HepG2 (cell line): Measurements from ENCODE around the gene CMTM2. TPM values are rescaled to one million over a fixed set of nuclear protein-coding genes. Genes with fewer than 3 reads are reported as not detected.

Source experiments
- ADNP ChIP-seq: sonication (generic); formaldehyde crosslinking; IDR thresholded peaks from 2 replicates; pipeline ENCODE4 v1.4.0; 2020; ENCODE audit warnings: missing genetic modification reagents
- GMEB2 ChIP-seq: IDR thresholded peaks from 2 replicates; pipeline ENCODE4 v1.6.1; 2016; ENCODE audit warnings: missing biosample characterization, missing genetic modification reagents, low read depth
- HMGA1 ChIP-seq: sonication (generic); formaldehyde crosslinking; conservative IDR thresholded peaks from 2 replicates; pipeline ENCODE4 v1.4.0; 2020; ENCODE audit warnings: missing genetic modification reagents
- IRF2 ChIP-seq: IDR thresholded peaks from 2 replicates; pipeline ENCODE4 v1.6.1; 2018; ENCODE audit warnings: missing genetic modification reagents, missing compliant biosample characterization
- ISL2 ChIP-seq: sonication (generic); formaldehyde crosslinking; IDR thresholded peaks from 2 replicates; pipeline ENCODE4 v1.5.0; 2020; ENCODE audit warnings: missing genetic modification reagents
- NFYC ChIP-seq: IDR thresholded peaks from 2 replicates; pipeline ENCODE4 v1.6.1; 2016; ENCODE audit warnings: missing genetic modification reagents, missing compliant biosample characterization
- SUZ12 ChIP-seq: fragments of 150-350 bp; IDR thresholded peaks from 2 replicates; pipeline ENCODE4 v1.6.1; 2014; ENCODE audit warnings: low read depth, low read length
- ZBED4 ChIP-seq: sonication (generic); formaldehyde crosslinking; IDR thresholded peaks from 2 replicates; pipeline ENCODE4 v1.4.0; 2020; ENCODE audit warnings: missing genetic modification reagents, borderline replicate concordance
- ZBTB33 ChIP-seq: sonication (generic); formaldehyde crosslinking; IDR thresholded peaks from 2 replicates; pipeline ENCODE4 v1.4.0; 2020; ENCODE audit warnings: missing genetic modification reagents
- ZC3H4 ChIP-seq: sonication (generic); formaldehyde crosslinking; IDR thresholded peaks from 2 replicates; pipeline ENCODE4 v1.4.0; 2020; ENCODE audit warnings: missing genetic modification reagents, borderline replicate concordance
- ZNF292 ChIP-seq: sonication (generic); formaldehyde crosslinking; IDR thresholded peaks from 2 replicates; pipeline ENCODE4 v1.8.1; 2022; ENCODE audit warnings: mild to moderate bottlenecking, low read depth, missing genetic modification reagents, borderline replicate concordance
- ZNF432 ChIP-seq: sonication (generic); formaldehyde crosslinking; IDR thresholded peaks from 2 replicates; pipeline ENCODE4 v1.5.0; 2020; ENCODE audit warnings: missing genetic modification reagents, mild to moderate bottlenecking, borderline replicate concordance
- ZNF563 ChIP-seq: sonication (generic); formaldehyde crosslinking; IDR thresholded peaks from 2 replicates; pipeline ENCODE4 v1.8.0; 2022; ENCODE audit warnings: mild to moderate bottlenecking, moderate library complexity, missing genetic modification reagents
- ZNF569 ChIP-seq: sonication (generic); formaldehyde crosslinking; IDR thresholded peaks from 2 replicates; pipeline ENCODE4 v1.5.0; 2020; ENCODE audit warnings: mild to moderate bottlenecking, missing genetic modification reagents, moderate library complexity, borderline replicate concordance
- ZNF646 ChIP-seq: sonication (generic); formaldehyde crosslinking; IDR thresholded peaks from 2 replicates; pipeline ENCODE4 v1.9.0; 2021; ENCODE audit warnings: mild to moderate bottlenecking, missing genetic modification reagents
- polyA plus RNA-seq, 8 experiments: library from polyadenylated mRNA; depleted of rRNA in 3 of 8; stranded (reverse) in 7 of 8; unstranded in 1 of 8; fragments of >200 nt; fragmentation: Illumina TruSeq in 4 of 8; extraction: Trizol in 4 of 8; gene quantifications; 2 replicates each; pipeline versions ENCODE4 v1.2.1 to v1.2.3, GENCODE V29; 2011 to 2016; ENCODE audit warnings: low read depth in 4 of 8, missing spikeins in 1 of 8, mixed read lengths in 1 of 8; ENCODE audit not compliant: insufficient read depth in 1 of 8
- total RNA-seq, 5 experiments: library from RNA; depleted of rRNA; stranded (reverse); fragments of >200 nt; fragmentation: Illumina TruSeq; extraction: Trizol; gene quantifications; 2 replicates each; pipeline ENCODE4 v1.2.3, GENCODE V29; 2016; ENCODE audit warnings: low read depth in 1 of 5

Gene CMTM2
- total and polyA plus RNA-seq, 2 of the 13 experiments (the other 11 are each of a cell fraction or from before 2014, with no cell fraction given): not detected

- TF ChIP-seq ZNF646 (CRISPR knock-in tag): no peak
- peak; percentile 29; the same call in 1 of the 2 replicates for TF ChIP-seq ISL2 (CRISPR knock-in tag)
- TF ChIP-seq IRF2 (CRISPR knock-in tag): no peak
- no peak; the same call in 1 of the 2 replicates for TF ChIP-seq ZNF563 (CRISPR knock-in tag)
- TF ChIP-seq ZNF292: no peak
- no peak for TF ChIP-seq GMEB2
- no peak for TF ChIP-seq HMGA1 (CRISPR knock-in tag)
- TF ChIP-seq SUZ12: no peak
- no peak for TF ChIP-seq ZNF569 (CRISPR knock-in tag)
- TF ChIP-seq NFYC (CRISPR knock-in tag): no peak
- no peak for TF ChIP-seq ADNP
- no peak for TF ChIP-seq ZNF432 (CRISPR knock-in tag)
- no peak for TF ChIP-seq ZBTB33 (CRISPR knock-in tag)
- TF ChIP-seq ZBED4 (CRISPR knock-in tag): no peak; the same call in 1 of the 2 replicates
- no peak for TF ChIP-seq ZC3H4 (CRISPR knock-in tag)
Observed at GRCh38 chr16:66604376-66605176, 25.3 kb downstream of the CMTM2 start, which contains the start of gene CMTM3 (continued).
